G401.6 (cell line): ENCODE data around the gene NTPCR.
"Not testable (repeated sequence)": the region's sequence is repeated elsewhere in the genome, so short reads cannot be mapped to it uniquely, and the experiment has no call there.

Experiments
- FAIRE-seq: peaks from 2 replicates; lab custom pipeline; 2012; peaks lifted over from hg19 to GRCh38; lab: Jason Lieb, UNC

Gene NTPCR, protein sequence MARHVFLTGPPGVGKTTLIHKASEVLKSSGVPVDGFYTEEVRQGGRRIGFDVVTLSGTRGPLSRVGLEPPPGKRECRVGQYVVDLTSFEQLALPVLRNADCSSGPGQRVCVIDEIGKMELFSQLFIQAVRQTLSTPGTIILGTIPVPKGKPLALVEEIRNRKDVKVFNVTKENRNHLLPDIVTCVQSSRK

DNA sequence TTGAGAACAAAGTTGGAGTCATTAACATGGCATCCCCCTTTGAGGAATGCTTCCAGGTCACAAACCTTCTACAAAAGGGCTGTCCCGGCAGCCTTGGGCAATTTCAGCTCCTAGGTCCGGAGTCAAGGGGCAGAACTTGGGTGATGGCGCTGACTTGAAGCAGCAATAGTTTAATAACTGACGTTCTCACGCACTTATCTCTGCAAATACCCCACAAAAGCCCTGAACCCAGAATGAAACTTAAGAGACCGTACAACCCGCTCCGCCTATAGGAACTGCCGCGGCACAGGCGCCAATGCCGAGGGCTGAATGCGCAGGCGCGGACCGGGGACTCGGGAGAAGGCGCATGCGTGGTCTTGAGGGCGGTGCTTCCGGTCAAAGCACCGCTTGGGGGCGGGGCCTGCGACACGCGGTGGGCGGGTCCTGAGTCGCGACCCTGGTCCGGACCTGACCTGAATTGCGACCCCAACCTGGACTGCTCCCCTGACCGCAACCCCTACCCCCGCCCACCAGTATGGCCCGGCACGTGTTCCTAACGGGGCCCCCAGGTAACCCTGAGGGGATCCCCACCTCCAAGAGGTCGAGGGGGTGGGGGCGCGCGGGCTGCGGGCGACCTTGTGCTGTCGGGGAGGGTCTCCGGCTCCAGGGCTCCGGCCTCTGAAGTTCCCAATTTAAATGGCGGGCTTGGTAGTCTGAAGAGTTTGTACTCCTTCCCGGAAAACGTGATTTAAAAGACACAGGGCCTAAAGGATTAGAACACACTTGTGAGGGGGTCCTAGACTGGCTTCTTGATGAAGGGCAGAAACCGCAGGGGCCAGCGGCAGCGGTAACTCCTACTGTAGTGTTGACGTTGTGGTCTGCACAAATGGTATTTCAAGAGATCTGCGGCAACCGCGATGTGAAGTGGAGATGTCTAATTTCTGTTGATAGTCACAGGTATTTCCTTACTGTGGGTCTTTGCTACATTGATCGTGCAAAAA is at the start of gene NTPCR:
NTPCR (plus strand) TSS at position 415 of the 980 bp plus-strand sequence; CDS start at position 515, 100 bp downstream.
- FAIRE-seq, result peak; percentile 95

DNA sequence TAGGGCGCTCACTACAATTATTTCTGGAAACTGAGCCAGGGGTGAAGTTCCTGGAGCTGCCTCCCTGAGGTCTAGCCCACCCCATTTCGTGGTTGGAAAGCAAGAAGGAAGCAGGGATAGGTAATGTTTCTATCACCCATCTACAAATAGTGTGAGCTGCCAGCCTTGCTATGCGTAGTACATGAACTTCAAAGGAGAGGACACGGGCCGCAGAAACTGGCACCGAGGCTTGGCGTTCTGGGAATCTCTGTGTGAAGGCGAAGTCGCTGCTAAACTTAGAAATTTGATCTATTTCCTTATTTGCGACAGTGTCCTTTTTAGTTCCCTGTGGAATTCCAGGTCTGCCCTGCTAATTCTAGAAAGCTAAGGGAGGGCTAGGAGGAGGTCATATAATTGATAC is 49.6 kb upstream of the NTPCR start:
- no peak for FAIRE-seq

DNA sequence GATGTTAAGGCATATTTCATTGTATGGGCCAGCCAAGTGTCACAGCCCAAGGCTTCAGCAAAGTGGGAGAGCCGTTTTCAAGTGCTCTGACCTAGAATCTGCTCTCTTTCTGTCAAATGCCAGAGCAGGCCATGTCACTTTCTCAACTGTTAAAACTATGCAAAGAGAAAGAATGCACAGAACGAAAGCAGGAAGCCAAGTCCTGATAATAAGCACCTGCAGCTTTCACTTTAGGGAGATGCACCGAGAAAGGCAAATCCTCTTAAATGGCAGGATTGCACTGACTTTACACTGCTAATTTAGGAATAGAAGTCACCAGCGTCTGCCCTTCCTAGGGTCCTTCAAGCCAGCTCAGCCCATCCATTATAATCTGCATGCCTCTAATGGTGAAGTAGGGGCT is 49.2 kb upstream of the NTPCR start:
- no peak for FAIRE-seq

DNA sequence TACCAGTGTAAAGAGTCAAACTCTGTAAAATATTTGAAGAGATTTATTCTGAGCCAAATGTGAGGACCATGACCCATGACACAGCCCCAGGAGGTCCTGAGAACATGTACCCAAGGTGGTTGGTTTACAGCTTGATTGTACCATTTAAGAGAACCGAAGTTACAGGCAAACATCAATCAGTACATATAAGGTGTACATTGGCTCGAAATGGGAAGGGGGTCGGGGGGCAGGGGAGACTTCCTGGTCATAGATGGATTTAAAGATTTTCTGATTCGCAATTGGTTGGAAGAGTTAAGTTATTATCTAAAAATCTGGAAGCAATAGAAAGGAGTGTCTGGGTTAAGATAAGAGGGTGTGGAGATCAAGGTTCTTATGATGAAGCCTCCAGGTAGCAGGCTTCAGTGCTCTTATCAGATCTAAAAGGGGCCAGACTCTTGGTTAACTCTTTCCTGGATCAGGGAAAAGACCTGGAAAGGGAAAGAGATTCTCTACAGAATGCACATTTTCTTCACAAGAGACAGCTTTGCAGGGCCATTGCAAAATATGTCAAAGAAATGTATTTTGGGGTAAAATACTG is 47.5 kb upstream of the NTPCR start:
- FAIRE-seq, result no peak

DNA sequence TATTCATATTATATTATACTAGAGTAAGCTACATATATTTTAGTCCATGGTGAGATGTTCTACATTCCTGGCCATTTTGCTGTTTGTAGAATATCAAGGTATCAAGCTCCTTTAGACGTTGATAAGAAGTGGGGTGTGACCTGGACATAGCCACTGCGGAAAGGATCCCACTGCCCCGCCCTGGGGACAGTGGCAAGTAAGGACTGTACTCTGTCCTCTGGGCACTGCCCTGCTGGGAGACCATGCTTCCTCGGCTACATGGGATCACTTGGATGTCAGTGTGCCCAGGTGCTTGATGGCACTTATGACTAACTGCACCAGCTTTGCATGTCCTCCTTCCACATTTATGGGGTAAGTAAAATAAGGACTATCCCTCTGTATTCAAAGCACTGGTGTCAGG is 46.3 kb upstream of the NTPCR start:
- no peak for FAIRE-seq

DNA sequence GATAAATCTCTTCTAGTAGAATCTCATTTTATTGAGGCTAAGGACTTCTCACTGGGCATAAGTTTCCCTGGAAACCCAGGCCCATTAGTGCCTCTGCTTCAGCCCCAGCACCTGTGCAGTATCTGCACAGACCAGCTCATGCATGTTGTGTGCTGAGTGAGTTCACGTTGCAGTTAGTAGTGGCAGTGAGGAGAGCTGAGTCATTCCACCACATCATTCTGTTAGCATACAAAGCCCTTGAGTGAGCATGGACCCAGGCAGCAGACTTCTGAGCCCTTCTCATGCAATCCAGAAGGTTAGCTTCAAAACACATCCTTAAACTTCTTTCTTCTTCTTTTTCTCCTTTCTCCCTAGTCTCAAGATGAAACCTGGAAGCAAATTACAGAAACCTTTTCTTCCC is 45.8 kb upstream of the NTPCR start:
- FAIRE-seq, result no peak

DNA sequence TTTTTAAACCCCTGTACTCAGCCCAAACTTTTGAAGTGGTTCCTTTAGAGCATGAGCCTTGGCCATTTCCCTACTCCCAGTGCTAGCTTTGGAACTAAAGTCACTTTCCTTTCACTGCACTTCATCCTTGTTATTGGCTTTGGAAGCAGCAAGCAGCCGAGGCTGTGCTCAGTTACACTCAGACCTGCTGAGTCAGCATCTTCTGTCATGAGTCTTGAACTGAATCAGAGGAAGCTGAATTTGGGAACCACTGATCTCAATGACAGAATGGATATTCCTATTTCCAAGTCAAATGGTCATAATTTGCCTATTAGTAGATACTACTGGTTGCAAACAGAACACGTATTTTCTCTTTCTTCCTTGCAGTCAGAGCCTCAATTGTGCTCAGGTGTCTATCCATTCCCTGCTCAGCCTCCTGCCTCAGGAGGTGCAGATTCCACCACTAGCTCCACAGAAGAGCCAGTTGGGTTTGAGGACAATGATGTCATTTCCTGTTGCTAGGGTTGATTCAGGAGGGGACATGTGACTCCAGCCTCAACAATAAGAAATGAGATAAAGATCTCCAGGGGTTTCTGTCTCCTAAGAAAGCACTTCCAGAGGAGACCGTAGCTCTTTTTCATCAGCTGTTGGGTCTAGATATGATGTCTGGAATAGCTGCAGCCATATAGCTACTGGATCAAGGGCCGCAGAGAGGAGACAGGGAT is 44.9 kb upstream of the NTPCR start:
- FAIRE-seq, result no peak

DNA sequence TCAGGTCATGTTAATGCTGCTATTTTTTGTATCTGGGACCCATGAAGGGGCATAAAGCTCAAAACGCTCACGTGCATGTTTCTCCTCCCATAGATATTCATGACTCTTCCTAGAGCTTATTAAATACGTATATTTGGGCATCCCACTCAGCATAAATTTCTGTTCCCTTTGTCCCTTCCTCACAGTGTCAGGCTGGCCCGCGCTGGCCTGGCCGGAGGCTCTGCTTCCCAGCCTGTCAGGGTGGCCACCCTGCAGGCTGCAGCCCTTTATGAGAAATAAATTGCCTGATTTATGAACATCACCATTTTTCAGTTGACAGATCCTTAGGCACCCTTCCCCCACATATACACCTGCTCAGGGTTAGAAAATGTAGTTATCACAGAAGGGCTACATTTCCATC is 44.0 kb upstream of the NTPCR start:
- no peak for FAIRE-seq

DNA sequence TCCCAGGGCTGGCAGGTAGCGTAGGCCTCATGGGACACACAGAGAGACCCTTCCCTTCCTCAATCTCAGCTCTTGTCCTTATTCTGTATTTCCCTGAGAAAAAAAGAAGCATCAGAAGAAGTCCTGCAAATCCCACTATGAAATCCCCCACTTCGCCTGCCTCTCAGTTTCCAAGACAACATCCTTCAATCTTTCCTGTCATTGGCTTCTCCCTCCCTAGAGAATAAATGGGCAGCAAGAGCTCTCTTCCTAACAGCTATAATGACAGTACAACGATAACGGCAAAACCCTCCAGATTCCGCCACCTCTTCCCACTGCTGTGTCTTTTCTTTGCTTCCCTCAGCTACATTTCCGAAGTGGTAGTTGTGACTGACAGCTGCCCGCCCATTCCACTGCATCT is 41.6 kb upstream of the NTPCR start:
- no peak for FAIRE-seq

DNA sequence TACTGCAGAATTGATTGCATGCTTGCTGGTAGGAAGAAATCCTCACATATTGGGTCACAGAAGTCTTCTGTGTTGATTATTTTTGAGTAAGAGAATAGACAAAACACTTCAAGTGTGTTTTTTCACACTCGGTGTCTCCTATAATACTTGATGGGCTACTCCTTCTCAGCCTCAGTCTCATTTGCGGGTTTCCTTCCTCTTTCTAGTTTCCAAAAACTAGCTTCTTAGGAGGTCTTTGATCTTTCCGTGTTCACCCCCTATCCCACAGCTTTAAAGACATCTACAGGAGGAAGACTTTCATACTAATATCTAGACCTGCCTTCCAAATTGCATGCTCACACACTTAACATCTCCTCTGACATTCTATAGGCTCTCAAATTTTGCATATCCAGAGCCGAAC is 40.7 kb upstream of the NTPCR start:
- no peak for FAIRE-seq

DNA sequence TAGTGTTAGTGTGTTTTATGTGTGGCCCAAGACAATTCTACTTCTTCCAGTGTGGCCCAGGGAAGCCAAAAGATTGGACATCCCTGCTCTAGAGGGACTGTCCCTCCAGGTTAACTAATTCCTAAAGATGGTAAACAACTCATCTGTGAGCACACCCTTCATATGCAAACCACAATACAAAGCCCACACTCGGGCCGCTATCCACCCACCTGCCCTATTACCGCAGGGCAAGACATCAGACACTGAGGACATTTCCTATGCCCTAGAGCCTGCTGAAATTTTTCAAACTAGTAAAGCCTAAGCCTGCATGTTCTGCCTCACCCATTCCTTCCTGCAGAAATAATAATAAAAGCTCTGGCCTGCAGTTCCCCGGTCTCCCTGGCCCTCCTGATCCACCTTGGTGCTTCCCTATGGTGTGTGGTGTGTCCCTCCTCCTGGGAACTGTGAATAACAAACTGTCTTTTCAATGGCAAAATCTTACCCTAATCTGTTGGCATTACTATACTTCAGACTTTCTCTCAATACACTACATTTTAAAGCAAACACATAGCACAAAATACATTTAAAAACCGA is 39.3 kb upstream of the NTPCR start:
- no peak for FAIRE-seq

DNA sequence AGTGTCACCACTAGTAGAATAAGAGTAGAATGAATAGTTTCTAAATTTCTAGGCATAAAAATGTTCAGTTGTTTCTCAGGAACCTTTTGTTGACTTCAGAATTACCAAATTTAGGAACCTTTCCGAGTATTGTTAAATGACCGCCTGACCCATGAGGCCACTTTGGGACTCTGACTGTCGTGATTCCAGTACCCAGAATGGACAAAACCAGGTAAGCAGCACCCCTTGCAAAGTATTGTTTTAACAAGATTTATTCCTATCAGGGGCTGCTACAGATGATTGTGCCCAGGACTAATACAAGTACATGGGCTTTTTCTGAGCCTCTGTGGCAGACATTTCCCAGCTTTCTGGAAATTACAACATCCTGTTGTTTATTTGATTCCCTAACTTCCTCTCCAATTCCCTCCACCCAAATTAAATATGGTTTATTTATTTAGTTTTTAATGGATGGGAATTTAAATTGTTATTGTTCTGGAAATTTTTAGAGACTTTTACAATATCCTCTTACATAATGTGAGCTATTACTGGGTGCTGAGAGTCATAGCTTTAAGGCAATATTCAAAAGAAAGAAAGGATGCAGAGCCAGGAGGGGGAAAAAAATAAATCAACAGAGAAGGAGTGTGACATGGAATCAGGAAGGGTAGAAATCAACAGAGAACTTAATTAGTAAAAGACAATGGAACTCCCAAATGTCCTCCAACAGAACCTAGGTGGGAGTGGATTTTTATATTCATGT is 37.4 kb upstream of the NTPCR start:
- FAIRE-seq, result no peak

DNA sequence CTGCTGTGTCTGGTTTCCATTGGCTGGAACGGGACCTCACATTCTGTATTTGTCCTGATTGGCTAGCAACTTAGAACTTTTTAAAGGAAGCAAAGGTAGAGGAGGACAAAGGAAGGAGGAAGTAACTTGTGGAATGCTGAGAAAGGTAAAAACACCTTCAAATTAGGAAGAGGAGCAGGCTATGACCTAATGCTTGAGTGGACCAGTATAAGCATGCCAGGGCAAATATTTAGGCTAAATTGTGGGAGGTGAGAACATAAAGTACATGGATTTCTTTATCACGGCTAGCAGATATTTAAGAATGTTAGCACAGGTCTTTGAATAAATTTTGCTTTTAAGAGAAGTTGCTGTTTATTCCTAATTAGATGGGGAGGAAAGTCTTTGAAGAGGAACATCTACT is 36.1 kb upstream of the NTPCR start:
- FAIRE-seq, result not testable (repeated sequence)

DNA sequence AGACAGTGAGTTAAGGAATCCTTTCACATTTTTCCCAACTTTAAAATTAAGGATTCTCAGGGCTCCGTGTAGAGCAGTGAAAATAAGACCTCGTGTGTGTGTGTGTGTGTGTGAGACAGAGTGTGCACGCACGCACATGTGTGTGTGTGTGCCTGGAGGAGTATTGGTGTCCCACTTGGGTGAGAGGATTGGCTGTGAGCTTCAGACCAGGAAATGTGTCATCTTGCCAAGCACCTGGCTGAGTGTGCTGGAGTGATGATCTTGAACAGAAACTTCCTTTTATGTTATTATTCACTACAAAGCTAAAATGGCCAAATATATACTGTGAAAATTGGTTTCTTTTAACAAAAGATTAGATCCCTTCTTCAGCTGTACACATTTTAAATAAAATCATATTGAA is 35.2 kb upstream of the NTPCR start:
- FAIRE-seq, result no peak

DNA sequence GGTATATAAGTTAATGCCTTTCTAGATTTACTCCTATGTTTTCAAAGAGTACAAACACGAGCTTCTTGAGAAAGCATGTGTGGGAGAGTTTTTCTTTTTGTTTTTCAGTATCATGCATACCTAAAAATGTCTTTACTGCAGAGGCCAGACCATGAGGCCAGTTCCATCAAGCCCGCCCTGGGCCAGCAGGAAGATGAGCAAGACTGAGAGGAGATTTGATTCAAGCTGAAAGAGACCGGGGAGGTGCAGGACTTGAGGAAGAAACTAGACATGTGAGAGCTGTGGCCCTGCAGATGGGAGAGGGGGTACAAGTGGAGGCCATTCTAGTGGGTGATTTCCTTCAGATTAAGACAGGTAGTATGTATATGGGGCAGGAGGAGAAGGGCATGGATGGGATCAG is 33.4 kb upstream of the NTPCR start:
- FAIRE-seq, result no peak

DNA sequence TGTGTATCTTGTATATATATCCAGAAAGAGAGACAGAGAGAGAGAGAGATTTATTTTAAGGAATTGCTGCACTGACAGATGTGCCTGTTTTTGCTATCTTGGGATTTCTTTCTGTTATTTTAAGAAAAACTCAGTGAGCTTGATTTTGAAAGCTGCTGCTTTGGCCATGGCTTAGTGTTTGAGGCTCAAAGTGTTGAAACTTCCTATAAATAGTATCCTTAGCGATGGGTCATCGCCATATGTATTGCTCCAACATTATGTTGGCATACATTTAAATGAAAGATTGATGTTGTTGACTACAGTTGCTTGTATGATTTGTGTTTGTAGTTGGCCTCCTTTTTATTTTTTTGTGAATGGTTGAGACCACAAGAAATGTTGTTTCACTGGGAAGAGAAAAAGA is 29.0 kb upstream of the NTPCR start:
- no peak for FAIRE-seq

DNA sequence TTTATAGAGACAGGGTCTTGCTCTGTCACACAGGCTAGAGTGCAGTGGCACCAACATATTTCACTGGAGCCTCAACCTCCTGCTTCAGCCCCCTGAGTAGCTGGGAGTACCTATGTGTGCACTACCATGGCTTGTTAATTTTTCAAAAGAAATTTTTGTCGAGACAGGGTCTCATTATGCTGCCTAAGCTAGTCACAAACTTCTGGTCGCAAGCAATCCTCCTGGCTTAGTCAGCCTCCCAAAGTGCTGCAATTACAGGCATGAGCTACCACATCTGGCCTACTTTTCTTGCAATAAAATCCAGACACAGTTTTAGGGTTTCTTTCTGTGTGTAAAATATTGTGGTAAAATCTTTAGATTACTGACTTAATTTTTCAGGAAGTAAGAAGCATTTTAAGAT is 27.9 kb upstream of the NTPCR start:
- no peak for FAIRE-seq

DNA sequence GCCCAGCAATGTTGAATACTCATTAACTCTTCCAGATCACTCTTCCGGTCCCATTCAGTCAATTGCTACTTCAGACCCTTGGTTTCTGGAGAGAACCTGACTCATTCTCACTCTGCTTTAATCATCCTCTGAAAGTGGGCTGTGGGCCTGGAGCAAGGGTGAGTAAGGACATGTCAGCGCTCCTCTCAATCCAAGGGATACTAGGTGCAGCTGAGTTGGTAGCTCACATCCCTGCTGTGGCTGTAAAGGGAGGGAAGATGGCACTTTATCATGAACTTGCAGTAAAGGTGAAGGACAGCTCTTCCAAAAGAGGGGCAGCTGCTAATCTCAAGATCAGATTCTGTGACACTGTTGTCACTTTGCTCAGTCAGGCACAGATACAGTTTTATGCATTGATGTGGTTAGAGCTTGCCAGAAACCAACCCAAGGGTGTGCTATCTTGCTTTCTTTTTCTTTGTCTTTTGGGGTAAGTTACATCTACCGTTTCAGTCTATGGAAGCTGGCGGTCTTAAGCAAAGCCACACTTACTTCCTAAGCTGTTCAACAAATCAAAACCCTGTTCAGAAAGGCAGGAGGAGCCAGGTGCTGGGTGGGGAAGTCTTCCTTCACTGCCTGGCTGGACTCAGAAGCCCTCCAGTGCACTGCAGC is 26.5 kb upstream of the NTPCR start:
- no peak for FAIRE-seq

DNA sequence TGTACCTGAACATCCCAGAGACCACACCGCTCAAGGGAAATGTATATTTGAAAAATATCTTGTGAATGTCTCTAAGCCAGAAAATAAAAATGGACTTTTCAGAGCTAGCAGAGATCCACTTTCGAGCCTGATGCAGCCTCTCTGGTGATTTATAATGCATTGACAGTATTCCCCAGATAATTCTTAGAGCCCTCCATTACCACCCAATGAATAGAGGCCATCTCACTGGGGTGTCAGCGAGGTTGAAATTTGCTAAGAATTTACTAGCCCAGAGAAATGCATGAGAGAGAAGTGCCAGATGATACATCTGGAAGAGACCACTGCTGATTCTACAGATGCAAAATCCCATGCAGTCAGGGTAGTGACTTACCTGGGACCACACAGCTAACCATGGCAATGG is 25.5 kb upstream of the NTPCR start:
- FAIRE-seq, result no peak

DNA sequence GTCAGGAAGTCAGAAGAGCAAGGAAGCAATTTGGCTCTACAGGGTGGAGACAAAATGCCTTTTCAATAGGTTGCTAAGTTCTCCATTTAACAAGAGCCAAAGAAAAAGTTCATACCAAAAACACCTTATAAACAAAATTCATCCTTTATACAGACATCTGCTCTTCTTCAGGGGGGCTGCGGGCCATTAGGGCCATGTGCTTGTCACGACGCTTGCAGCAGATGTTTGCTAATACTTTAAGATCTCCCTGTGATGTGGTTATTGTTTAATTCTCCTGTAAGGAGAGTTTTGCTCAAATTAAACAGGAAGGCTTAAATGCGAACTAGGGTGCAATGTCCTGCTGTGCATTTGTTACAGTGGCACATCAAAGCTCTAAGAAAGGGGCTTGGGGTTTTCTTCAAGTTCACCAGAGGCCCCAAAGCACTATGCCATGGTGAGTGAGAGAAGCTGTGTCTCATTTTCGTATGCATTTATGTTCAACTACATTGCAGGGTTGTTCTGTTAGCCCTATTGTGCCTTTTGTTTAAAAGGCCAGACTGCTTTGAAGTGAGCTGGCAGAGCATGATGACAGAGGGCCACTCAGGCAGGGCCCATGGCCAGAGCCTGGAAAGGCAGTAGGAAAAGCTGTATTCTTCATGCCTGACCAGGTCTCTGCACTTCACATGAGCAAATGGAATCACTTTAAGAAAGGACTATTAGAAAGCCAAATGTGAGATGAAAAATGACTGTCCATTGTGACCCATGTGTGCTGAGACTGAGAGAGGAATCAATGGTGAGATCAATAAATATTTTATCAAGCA is 24.8 kb upstream of the NTPCR start:
- FAIRE-seq, result no peak
